NB4 (cell line): ENCODE measurements around the gene PTPRD.

Source experiments
- POLR2A ChIP-seq: IDR thresholded peaks from 2 replicates; pipeline ENCODE4 v1.6.1; 2011; ENCODE audit warnings: mild to moderate bottlenecking; ENCODE audit not compliant: insufficient read length; ENCODE audit errors: extremely low read depth
- TF ChIP-seq, protein P1 (sequence below): IDR thresholded peaks from one replicate; pipeline ENCODE4 v1.5.1; 2012; ENCODE audit warnings: low read depth, low read length

DNA sequence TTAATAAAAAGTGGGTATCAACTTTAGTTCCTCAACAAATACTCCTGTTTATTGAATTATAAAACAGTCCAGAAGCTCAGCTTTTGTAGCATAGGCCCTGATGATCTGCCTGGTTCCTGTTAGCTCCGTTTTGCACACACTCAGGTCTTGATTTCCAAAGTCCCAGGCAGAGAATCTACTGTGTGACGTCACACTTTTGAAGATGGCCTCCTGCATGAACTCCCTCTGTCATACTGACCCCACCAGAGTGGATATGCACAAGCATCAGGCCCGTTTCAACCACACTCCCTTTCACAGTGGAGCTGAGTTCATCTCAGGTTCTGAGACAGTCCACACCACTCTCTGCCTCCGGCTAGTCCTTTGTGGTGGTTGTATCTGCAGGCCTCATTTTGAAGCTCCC, 353.1 kb downstream of the PTPRD start:
- TF ChIP-seq, protein P1, sequence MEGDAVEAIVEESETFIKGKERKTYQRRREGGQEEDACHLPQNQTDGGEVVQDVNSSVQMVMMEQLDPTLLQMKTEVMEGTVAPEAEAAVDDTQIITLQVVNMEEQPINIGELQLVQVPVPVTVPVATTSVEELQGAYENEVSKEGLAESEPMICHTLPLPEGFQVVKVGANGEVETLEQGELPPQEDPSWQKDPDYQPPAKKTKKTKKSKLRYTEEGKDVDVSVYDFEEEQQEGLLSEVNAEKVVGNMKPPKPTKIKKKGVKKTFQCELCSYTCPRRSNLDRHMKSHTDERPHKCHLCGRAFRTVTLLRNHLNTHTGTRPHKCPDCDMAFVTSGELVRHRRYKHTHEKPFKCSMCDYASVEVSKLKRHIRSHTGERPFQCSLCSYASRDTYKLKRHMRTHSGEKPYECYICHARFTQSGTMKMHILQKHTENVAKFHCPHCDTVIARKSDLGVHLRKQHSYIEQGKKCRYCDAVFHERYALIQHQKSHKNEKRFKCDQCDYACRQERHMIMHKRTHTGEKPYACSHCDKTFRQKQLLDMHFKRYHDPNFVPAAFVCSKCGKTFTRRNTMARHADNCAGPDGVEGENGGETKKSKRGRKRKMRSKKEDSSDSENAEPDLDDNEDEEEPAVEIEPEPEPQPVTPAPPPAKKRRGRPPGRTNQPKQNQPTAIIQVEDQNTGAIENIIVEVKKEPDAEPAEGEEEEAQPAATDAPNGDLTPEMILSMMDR, result no peak
- TF ChIP-seq POLR2A, result no peak
